ENCODE data around the gene RBM4B. TPM values are rescaled to one million over a fixed set of nuclear protein-coding genes. Genes with fewer than 3 reads are reported as not detected.

The RBM4B gene
- total and polyA plus RNA-seq, 2 experiments from 2014 or later = 25.7 to 62.3 TPM

DNA sequence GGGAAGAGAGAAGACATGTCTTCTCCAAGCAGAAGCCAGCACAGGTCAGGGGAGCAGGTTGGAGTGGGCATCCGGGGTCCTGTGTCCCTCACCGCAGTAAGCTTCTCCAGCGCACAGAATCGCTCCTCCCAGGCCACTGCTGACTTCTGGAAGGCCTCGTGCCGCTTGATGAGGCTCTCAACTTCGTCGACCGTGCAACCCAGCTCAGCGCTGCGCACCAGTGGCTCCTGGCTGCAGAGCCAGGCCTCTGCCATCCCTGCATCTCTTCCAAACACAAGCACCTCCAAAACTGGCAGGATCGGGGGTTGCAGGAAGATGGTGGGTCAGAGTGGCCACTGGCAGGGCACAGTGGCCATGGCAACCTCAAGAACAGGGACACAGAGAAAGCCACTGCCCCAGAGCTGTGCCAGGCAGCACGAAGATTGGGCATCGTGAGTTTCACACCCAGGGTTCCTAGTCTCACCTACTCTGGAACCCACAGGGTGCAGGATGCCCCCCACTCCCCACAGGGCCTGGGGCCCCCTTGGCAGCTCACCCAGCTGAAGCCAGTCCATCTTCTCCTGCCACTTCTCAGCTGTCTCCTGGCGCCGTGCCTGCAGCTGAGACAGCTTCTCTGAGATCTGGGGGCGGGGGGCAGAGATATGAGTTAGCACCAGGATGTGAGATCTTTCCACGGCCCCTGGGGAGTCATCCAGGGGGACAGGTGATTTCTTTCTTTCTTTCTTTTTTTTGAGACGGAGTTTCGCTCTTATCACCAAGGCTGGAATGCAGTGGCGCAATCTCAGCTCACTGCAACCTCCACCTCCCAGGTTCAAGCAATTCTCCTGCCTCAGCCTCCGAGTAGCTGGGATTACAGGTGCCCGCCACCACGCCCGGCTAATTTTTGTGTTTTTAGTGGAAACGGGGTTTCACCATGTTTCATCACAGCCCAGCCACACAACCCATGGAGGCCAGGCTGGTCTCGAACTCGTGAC lies 11.2 kb upstream of the RBM4B start:
- Histone ChIP-seq H3K9me3 (ENCODE audit: low read depth) (no peaks in the 10 kb centered on the region), H3K36me3 (no peaks in the 10 kb centered on the region), H3K27me3 (no peaks in the 10 kb centered on the region), H3K4me1 (ENCODE audit: low read depth) (no peaks in the 10 kb centered on the region), H3K27ac (no peak overlapping the region), H3K4me3 (no peak overlapping the region)
- no peak for DNase-seq (ENCODE audit: low read depth in 1 of 2, low spot score in 1 of 2)
- TF ChIP-seq, protein P1, sequence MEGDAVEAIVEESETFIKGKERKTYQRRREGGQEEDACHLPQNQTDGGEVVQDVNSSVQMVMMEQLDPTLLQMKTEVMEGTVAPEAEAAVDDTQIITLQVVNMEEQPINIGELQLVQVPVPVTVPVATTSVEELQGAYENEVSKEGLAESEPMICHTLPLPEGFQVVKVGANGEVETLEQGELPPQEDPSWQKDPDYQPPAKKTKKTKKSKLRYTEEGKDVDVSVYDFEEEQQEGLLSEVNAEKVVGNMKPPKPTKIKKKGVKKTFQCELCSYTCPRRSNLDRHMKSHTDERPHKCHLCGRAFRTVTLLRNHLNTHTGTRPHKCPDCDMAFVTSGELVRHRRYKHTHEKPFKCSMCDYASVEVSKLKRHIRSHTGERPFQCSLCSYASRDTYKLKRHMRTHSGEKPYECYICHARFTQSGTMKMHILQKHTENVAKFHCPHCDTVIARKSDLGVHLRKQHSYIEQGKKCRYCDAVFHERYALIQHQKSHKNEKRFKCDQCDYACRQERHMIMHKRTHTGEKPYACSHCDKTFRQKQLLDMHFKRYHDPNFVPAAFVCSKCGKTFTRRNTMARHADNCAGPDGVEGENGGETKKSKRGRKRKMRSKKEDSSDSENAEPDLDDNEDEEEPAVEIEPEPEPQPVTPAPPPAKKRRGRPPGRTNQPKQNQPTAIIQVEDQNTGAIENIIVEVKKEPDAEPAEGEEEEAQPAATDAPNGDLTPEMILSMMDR (IDR thresholded peaks at IDR 0.05; ENCODE audit: low read depth, low read length) = no peak

DNA sequence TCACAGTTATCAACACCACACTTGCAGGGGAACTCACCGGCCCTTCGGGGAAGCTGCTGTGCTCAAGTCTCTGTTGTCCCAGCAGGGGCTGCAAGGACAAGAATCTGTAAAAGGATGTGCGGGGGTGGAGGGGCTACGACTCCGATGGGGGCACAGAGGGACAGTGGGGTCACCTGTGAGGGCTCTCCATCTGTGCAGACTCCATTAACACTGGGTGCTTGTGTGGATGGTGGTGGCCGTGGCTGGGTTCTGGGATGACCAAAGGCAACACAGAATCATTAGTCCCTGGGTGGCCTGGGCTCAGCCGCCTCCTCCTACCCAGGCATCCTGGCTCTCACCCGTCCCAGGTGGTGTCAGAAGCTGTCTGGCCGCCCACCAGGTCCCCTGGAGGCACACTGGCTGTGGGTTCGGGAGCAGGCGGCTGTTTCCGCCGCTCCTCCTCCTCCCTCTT lies 10.2 kb upstream of the RBM4B start:
- H3K27ac ChIP-seq = no peak overlapping the region
- H3K4me1 ChIP-seq (ENCODE audit: low read depth) = no peaks in the 10 kb centered on the region
- H3K9me3 ChIP-seq (ENCODE audit: low read depth) = no peaks in the 10 kb centered on the region
- H3K27me3 ChIP-seq = no peaks in the 10 kb centered on the region
- TF ChIP-seq, protein P1 (IDR thresholded peaks at IDR 0.05; ENCODE audit: low read depth, low read length) = no peak
- no peak overlapping the region for H3K4me3 ChIP-seq
- DNase-seq (ENCODE audit: low read depth in 1 of 2, low spot score in 1 of 2) = no peak
- no peaks in the 10 kb centered on the region for H3K36me3 ChIP-seq

DNA sequence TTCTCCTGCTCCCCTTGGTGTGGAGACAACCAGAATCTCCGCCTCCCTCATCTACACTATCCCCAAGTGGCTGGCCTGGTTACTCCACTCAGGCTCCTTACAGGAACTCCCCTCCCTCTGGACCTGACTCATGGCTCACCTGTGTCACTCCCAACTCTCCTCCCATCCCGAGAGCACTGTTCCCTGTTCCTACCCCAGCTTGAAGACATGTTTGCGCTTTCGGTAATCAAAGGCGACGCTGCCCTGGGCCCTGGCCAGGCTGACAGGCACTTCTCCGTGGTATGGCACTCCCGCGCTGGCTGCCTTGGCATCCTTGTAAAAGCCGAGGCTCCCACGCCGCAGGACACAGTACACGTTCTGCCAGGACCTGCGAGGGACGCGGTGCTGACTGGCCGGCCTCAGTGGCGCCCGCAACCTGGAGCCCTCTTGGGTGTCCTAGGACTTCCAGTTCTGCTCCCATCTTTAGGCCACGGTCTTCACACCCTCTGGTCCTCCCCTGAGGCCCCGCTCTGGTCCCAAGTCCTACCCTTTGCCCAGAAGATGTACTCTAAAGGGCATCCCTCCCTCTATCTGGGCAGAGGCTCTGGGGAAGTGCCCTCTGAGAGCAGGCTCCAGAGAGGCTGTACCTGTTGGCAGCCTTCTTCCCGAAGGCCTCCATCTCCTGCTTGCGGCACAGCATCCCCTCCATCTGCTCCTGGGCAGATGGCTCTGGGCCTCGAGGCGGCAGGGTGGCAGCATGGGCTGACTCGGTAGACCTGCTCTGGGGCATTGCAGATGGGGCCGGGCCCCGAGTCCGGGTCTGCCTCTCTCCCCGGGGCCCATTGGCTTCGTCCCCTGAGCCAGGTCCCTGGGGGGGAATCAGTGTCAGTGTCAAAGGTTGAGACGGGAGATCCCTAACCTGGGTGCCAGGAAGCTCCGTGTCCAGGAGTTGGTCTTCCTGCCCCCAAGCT lies 9.4 kb upstream of the RBM4B start:
- TF ChIP-seq, protein P1 (IDR thresholded peaks at IDR 0.05; ENCODE audit: low read depth, low read length) = no peak
- DNase-seq (ENCODE audit: low read depth in 1 of 2, low spot score in 1 of 2) = no peak
- H3K27me3 ChIP-seq = no peaks in the 10 kb centered on the region
- H3K36me3 ChIP-seq = no peaks in the 10 kb centered on the region
- no peak overlapping the region for H3K4me3 ChIP-seq
- H3K4me1 ChIP-seq (ENCODE audit: low read depth) = no peaks in the 10 kb centered on the region
- peak overlapping the region; percentile 54 for H3K27ac ChIP-seq
- H3K9me3 ChIP-seq (ENCODE audit: low read depth) = no peaks in the 10 kb centered on the region

DNA sequence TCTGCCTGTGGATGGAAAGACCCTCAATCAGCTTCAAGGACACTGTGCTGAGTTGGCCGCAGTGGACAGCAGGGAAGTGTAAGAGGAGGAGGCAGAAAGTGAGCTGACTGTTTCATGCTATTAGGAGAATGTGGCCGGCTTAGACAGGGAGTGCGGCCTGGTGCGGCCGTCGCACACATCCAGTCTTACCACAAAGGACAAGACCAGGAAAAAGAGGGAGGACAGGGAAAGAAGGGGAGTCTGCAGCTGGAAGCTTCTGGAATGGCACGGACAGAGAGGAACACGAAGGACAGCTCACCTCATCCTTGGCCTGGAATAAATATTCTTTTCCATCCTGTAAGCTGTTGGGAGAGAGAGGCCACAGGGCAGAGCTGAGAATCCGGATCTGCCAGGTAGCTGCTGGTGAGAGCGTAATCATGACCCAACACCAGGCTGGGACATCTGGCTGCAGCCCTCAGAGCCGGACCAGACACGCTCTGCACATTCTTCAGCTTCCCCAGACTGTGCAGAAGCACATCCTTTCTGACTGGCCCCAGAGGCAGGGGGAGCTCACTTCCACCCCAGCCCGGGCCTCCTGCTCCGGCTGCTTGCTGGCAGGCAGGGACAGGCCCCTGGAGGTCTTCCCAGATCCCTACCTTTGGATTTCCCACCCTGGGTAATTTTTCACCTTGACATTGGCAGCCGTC lies 8.6 kb upstream of the RBM4B start:
- no peaks in the 10 kb centered on the region for H3K36me3 ChIP-seq
- H3K9me3 ChIP-seq (ENCODE audit: low read depth) = no peaks in the 10 kb centered on the region
- no peaks in the 10 kb centered on the region for H3K4me1 ChIP-seq (ENCODE audit: low read depth)
- no peak for DNase-seq (ENCODE audit: low read depth in 1 of 2, low spot score in 1 of 2)
- TF ChIP-seq, protein P1 (IDR thresholded peaks at IDR 0.05; ENCODE audit: low read depth, low read length) = no peak
- H3K4me3 ChIP-seq = no peak overlapping the region
- peak overlapping the region; percentile 54 for H3K27ac ChIP-seq
- H3K27me3 ChIP-seq = no peaks in the 10 kb centered on the region
